IMR-90 (cell line): ENCODE results near the gene TBX4. TPM values are rescaled to one million over a fixed set of nuclear protein-coding genes. Genes with fewer than 3 reads are reported as not detected.

Experiments used
- ATAC-seq: fragments of 200-7000 bp; cut with Tn5 transposase; 2 replicates; pipeline ENCODE4 v1.9.1; 2020; ENCODE audit warnings: low read depth, mild to moderate bottlenecking, moderate library complexity
- BruUV-seq: library from RNA; stranded (reverse); fragments of 400-500 nt; replicated peaks from 2 replicates; lab custom pipeline; 2021; lab: Mats Ljungman, UMichigan
- CTCF ChIA-PET: fragments of 300-600 bp; formaldehyde crosslinking; extraction: SDS; loops from one replicate; lab custom pipeline; 2021; ENCODE audit warnings: antibody characterized with exemption; lab: Yijun Ruan, JAX
- POLR2A ChIA-PET: fragments of 300-600 bp; sonication (Branson Sonifier 250); formaldehyde crosslinking; loops from one replicate; lab custom pipeline; 2022; ENCODE audit warnings: antibody characterized with exemption; ENCODE audit not compliant: unreplicated experiment; lab: Charles Lee
- DNase-seq: peaks from one replicate; pipeline ENCODE4 v3.0.0; 2013
- H2AFZ ChIP-seq: replicated peaks from 2 replicates; pipeline ENCODE3; 2013; ENCODE audit warnings: low read length, mild to moderate bottlenecking; ENCODE audit not compliant: poor library complexity
- H2AK5ac ChIP-seq: 2 replicates; pipeline ENCODE4 v1.6.1; 2013; ENCODE audit warnings: low read depth, low read length, inconsistent platforms
- H2AK9ac ChIP-seq: replicated peaks from 2 replicates; pipeline ENCODE3; 2013; ENCODE audit warnings: mild to moderate bottlenecking, low read depth, low read length, moderate library complexity; ENCODE audit not compliant: poor library complexity
- H2BK120ac ChIP-seq: 2 replicates; pipeline ENCODE4 v1.6.1; 2013; ENCODE audit warnings: low read depth, low read length, inconsistent platforms
- H2BK15ac ChIP-seq: 3 replicates; pipeline ENCODE4 v1.6.1; 2013; ENCODE audit warnings: low read depth, low read length, inconsistent platforms
- H2BK20ac ChIP-seq: 2 replicates; pipeline ENCODE4 v1.6.1; 2013; ENCODE audit warnings: low read depth, mild to moderate bottlenecking, inconsistent platforms, low read length, moderate library complexity
- H2BK5ac ChIP-seq: 2 replicates; pipeline ENCODE4 v1.6.1; 2013; ENCODE audit warnings: mild to moderate bottlenecking, low read depth, low read length, inconsistent platforms; ENCODE audit not compliant: poor library complexity, severe bottlenecking
- H3K14ac ChIP-seq: replicated peaks from 2 replicates; pipeline ENCODE4 v1.6.1; 2013; ENCODE audit warnings: low read depth, low read length, inconsistent platforms
- H3K18ac ChIP-seq: 2 replicates; pipeline ENCODE4 v1.6.1; 2013; ENCODE audit warnings: low read depth, low read length, control low read depth
- H3K23ac ChIP-seq: 2 replicates; pipeline ENCODE4 v1.6.1; 2013; ENCODE audit warnings: low read depth, low read length, inconsistent platforms
- H3K27ac ChIP-seq: 2 replicates; pipeline ENCODE4 v1.5.1; 2013; ENCODE audit warnings: mild to moderate bottlenecking, control low read depth, low read length; ENCODE audit not compliant: insufficient read depth
- H3K27me3 ChIP-seq: 2 replicates; pipeline ENCODE4 v1.6.1; 2013; ENCODE audit warnings: low read length; ENCODE audit not compliant: control insufficient read depth, insufficient read depth
- H3K36me3 ChIP-seq: 2 replicates; pipeline ENCODE4 v1.6.1; 2013; ENCODE audit warnings: low read length, mixed read lengths; ENCODE audit not compliant: control insufficient read depth, insufficient read depth
- H3K4ac ChIP-seq: 2 replicates; pipeline ENCODE4 v1.6.1; 2013; ENCODE audit warnings: low read depth, low read length, inconsistent platforms
- H3K4me1 ChIP-seq: 2 replicates; pipeline ENCODE4 v1.6.1; 2013; ENCODE audit warnings: low read length, mixed read lengths; ENCODE audit not compliant: control insufficient read depth, insufficient read depth
- H3K4me2 ChIP-seq: 2 replicates; pipeline ENCODE4 v1.6.1; 2013; ENCODE audit warnings: low read depth, mild to moderate bottlenecking, control low read depth, low read length, moderate library complexity
- H3K4me3 ChIP-seq: 2 replicates; pipeline ENCODE4 v1.5.1; 2013; ENCODE audit warnings: low read depth, mild to moderate bottlenecking, control low read depth, low read length, moderate library complexity; ENCODE audit not compliant: insufficient read depth
- H3K56ac ChIP-seq: 2 replicates; pipeline ENCODE4 v1.6.1; 2013; ENCODE audit warnings: low read length, inconsistent platforms; ENCODE audit not compliant: insufficient read depth; ENCODE audit errors: extremely low read depth
- H3K79me1 ChIP-seq, 2 experiments: 2 replicates each; pipeline ENCODE4 v1.6.1; 2013; ENCODE audit warnings: low read length in 2 of 2, inconsistent platforms in 1 of 2, low read depth in 1 of 2
- H3K9ac ChIP-seq: 2 replicates; pipeline ENCODE4 v1.6.1; 2013; ENCODE audit warnings: low read depth, low read length, control low read depth
- H3K9me1 ChIP-seq: 2 replicates; pipeline ENCODE4 v1.6.1; 2013; ENCODE audit warnings: low read length, inconsistent platforms; ENCODE audit not compliant: insufficient read depth
- H3K9me3 ChIP-seq: 2 replicates; pipeline ENCODE4 v1.6.1; 2013; ENCODE audit warnings: low read length; ENCODE audit not compliant: control insufficient read depth, insufficient read depth
- H4K20me1 ChIP-seq: 2 replicates; pipeline ENCODE4 v1.6.1; 2013; ENCODE audit warnings: low read length, inconsistent platforms; ENCODE audit not compliant: insufficient read depth
- H4K5ac ChIP-seq: 2 replicates; pipeline ENCODE4 v1.6.1; 2013; ENCODE audit warnings: mild to moderate bottlenecking, low read depth, low read length, control low read depth
- H4K8ac ChIP-seq, 2 experiments: 2 replicates each; pipeline ENCODE4 v1.6.1; 2013; ENCODE audit warnings: low read depth in 2 of 2, low read length in 2 of 2, control low read depth in 1 of 2, inconsistent platforms in 1 of 2
- H4K91ac ChIP-seq: 2 replicates; pipeline ENCODE4 v1.6.1; 2013; ENCODE audit warnings: low read depth, low read length, inconsistent platforms; ENCODE audit not compliant: insufficient read depth
- BHLHE40 ChIP-seq: fragments of 150-350 bp; IDR thresholded peaks from 2 replicates; pipeline ENCODE4 v1.6.1; 2016; ENCODE audit warnings: mild to moderate bottlenecking, low read depth, low read length
- CEBPB ChIP-seq: IDR thresholded peaks from 2 replicates; pipeline ENCODE4 v1.6.1; 2012; ENCODE audit warnings: low read depth, low read length, improper control_type of control experiment
- CHD1 ChIP-seq: IDR thresholded peaks from 2 replicates; pipeline ENCODE4 v1.6.1; 2012; ENCODE audit warnings: low read depth, low read length, improper control_type of control experiment
- CTCF ChIP-seq: conservative IDR thresholded peaks from 2 replicates; pipeline ENCODE4 v1.5.1; 2012; ENCODE audit warnings: mild to moderate bottlenecking, low read depth, low read length, improper control_type of control experiment
- ELK1 ChIP-seq: fragments of 150-350 bp; IDR thresholded peaks from 2 replicates; pipeline ENCODE4 v1.6.1; 2016; ENCODE audit warnings: low read depth, mild to moderate bottlenecking, low read length, moderate library complexity, borderline replicate concordance
- FOS ChIP-seq: fragments of 150-350 bp; IDR thresholded peaks from 2 replicates; pipeline ENCODE4 v1.6.1; 2016; ENCODE audit warnings: low read depth, low read length
- MAFK ChIP-seq: IDR thresholded peaks from 2 replicates; pipeline ENCODE4 v1.6.1; 2012; ENCODE audit warnings: low read depth, low read length, improper control_type of control experiment
- MAZ ChIP-seq: IDR thresholded peaks from 2 replicates; pipeline ENCODE4 v1.6.1; 2012; ENCODE audit warnings: low read depth, mild to moderate bottlenecking, low read length, improper control_type of control experiment, moderate library complexity, borderline replicate concordance
- MXI1 ChIP-seq: IDR thresholded peaks from 2 replicates; pipeline ENCODE4 v1.6.1; 2012; ENCODE audit warnings: low read depth, mild to moderate bottlenecking, low read length, moderate library complexity, borderline replicate concordance
- POLR2A ChIP-seq: IDR thresholded peaks from 2 replicates; pipeline ENCODE4 v1.6.1; 2012; ENCODE audit warnings: mild to moderate bottlenecking, low read depth, low read length
- RAD21 ChIP-seq: IDR thresholded peaks from 2 replicates; pipeline ENCODE4 v1.6.1; 2012; ENCODE audit warnings: low read length, improper control_type of control experiment
- RCOR1 ChIP-seq: IDR thresholded peaks from 2 replicates; pipeline ENCODE4 v1.6.1; 2012; ENCODE audit warnings: mild to moderate bottlenecking, low read length, improper control_type of control experiment; ENCODE audit not compliant: insufficient replicate concordance
- RFX5 ChIP-seq: IDR thresholded peaks from 2 replicates; pipeline ENCODE4 v1.8.0; 2012; ENCODE audit warnings: low read depth, mild to moderate bottlenecking, low read length, moderate library complexity
- SMC3 ChIP-seq: fragments of 150-350 bp; IDR thresholded peaks from 2 replicates; pipeline ENCODE4 v1.6.1; 2016; ENCODE audit warnings: low read depth, mild to moderate bottlenecking, antibody characterized with exemption, low read length, moderate library complexity
- USF2 ChIP-seq: fragments of 150-350 bp; IDR thresholded peaks from 2 replicates; pipeline ENCODE4 v1.6.1; 2017; ENCODE audit warnings: mild to moderate bottlenecking, antibody characterized with exemption, low read length, low read depth
- WGBS, 2 experiments: methylation state at CpG; one replicate each; pipeline versions ENCODE4 v1.1.5 to v1.1.7; 2013; ENCODE audit warnings: missing lambda C conversion rate in 2 of 2; ENCODE audit not compliant: insufficient read length in 1 of 2; ENCODE audit errors: extremely low coverage in 2 of 2; 5-methylcytosine and 5-hydroxymethylcytosine counted together
- dilution Hi-C: fragments of 300-500 bp; cut with HindIII; formaldehyde crosslinking; loops from one replicate; pipeline ENCODE4 v1.14.3; 2018; ENCODE audit warnings: low sequenced_read_pairs; ENCODE audit not compliant: unreplicated experiment
- in situ Hi-C: fragments of 300-500 bp; cut with MboI; formaldehyde crosslinking; loops from 3 replicates; pipeline ENCODE4 v1.14.3; 2019; ENCODE audit warnings: low sequenced_read_pairs, inconsistent platforms, mixed read lengths
- intact Hi-C: fragments of 100-400 bp; cut with micrococcal nuclease; formaldehyde crosslinking; loops from 2 replicates; pipeline ENCODE4 v1.10.0; 2022
- polyA plus RNA-seq, 3 experiments: library from polyadenylated mRNA; depleted of rRNA; stranded (reverse); fragments of >200 nt; gene quantifications; 2 replicates each; pipeline ENCODE4 v1.2.3, GENCODE V29; 2012; ENCODE audit warnings: low replicate concordance in 1 of 3
- total RNA-seq: library from RNA; depleted of rRNA; stranded (reverse); fragments of >200 nt; gene quantifications from 2 replicates; pipeline ENCODE4 v1.2.3, GENCODE V29; 2012

Gene TBX4
- total and polyA plus RNA-seq, 2 of the 4 experiments (the other 2 are of a cell fraction): 0.05 TPM; not detected in 1

GRCh38 chr17:61505846-61506627, 53.8 kb downstream of the TBX4 start:
- CTCF ChIA-PET: no interaction called here
- no peak for TF ChIP-seq FOS
- no peak for TF ChIP-seq RCOR1
- TF ChIP-seq RFX5: no peak
- no peak for TF ChIP-seq MAFK
- no peak for TF ChIP-seq BHLHE40
- no peak for TF ChIP-seq RAD21
- TF ChIP-seq CTCF: no peak
- no peak for TF ChIP-seq MAZ
- no peak for TF ChIP-seq MXI1
- TF ChIP-seq POLR2A: no peak
- no peak for TF ChIP-seq ELK1
- no peak for TF ChIP-seq USF2
- no peak for TF ChIP-seq CHD1
- no peak for TF ChIP-seq SMC3
- no peak for TF ChIP-seq CEBPB

More at GRCh38 chr17:61505846-61506627, 53.8 kb downstream of the TBX4 start:
- intact Hi-C loops: loop anchor here (2.0 kb wide), 1 partner anchor 73 kb away; no protein-coding TSS in a partner anchor
- Histone ChIP-seq H3K14ac (no peak overlapping the region), H3K36me3 (no peaks in the 10 kb centered on the region), H4K20me1 (no peaks in the 10 kb centered on the region; the same call in 1 of the 2 replicates), H2BK15ac (no peak overlapping the region), H3K27ac (no peak overlapping the region), H3K27me3 (peaks cover 7% of the 10 kb centered on the region), H4K91ac (no peak overlapping the region), H3K79me1 (no peaks in the 10 kb centered on the region), H2AK9ac (no peak overlapping the region), H3K4me1 (peaks cover 3% of the 10 kb centered on the region), H3K4me2 (no peak overlapping the region), H3K9me3 (no peaks in the 10 kb centered on the region), H3K4me3 (no peak overlapping the region), H3K56ac (no peak overlapping the region), H4K5ac (no peak overlapping the region), H3K9me1 (peaks cover 3% of the 10 kb centered on the region; the same call in 1 of the 2 replicates), H2BK20ac (0 out of 2 replicates have a peak overlapping the region, but pooled peaks have one; percentile 8), H3K18ac (0 out of 2 replicates have a peak overlapping the region, but pooled peaks have one; percentile 45), H4K8ac (no peak overlapping the region), H2BK120ac (no peak overlapping the region), H3K9ac (no peak overlapping the region), H2AK5ac (peak overlapping the region; percentile 29; the same call in 1 of the 2 replicates), H2BK5ac (no peak overlapping the region), H3K23ac (no peak overlapping the region), H2AFZ (no peak overlapping the region), H3K4ac (0 out of 2 replicates have a peak overlapping the region, but pooled peaks have one; percentile 25)
- dilution Hi-C loops: no loop called here
- no TSS peak for BruUV-seq
- ATAC-seq (no peak), DNase-seq (no peak)
- in situ Hi-C loops: no loop called here
- WGBS, 2 experiments: no CpG with 5 or more reads among the region's 11 CpGs
- POLR2A ChIA-PET: no interaction called here
